HCT116 (cell line): Measurements from ENCODE around the gene MAPRE3. TPM values are rescaled to one million over a fixed set of nuclear protein-coding genes. Genes with fewer than 3 reads are reported as not detected.
"Not testable (repeated sequence)": the region's sequence is repeated elsewhere in the genome, so short reads cannot be mapped to it uniquely, and the experiment has no call there.

ENCODE experiments used
- ATAC-seq: fragments of 200-7000 bp; cut with Tn5 transposase; 2 replicates; pipeline ENCODE4 v1.9.1; 2020; ENCODE audit warnings: mild to moderate bottlenecking, moderate library complexity
- BruUV-seq: library from RNA; stranded (reverse); fragments of 400-500 nt; replicated peaks from 2 replicates; lab custom pipeline; 2021; lab: Mats Ljungman, UMichigan
- CTCF ChIA-PET: fragments of 300-600 bp; sonication (Branson Sonifier 250); formaldehyde crosslinking; loops from one replicate; lab custom pipeline; 2021; ENCODE audit warnings: antibody characterized with exemption; lab: Charles Lee
- POLR2A ChIA-PET: fragments of 300-600, 350-600 bp; sonication (Branson Sonifier 250); formaldehyde crosslinking; loops from one replicate; lab custom pipeline; 2021; ENCODE audit warnings: antibody characterized with exemption; lab: Charles Lee
- RAD21 ChIA-PET, 2 experiments: fragments of 300-600 bp; sonication (Branson Sonifier 250); formaldehyde crosslinking; loops; one replicate each; lab custom pipeline; 2023; ENCODE audit warnings: low total read pairs in 2 of 2; ENCODE audit not compliant: uncharacterized antibody in 2 of 2, unreplicated experiment in 2 of 2, low non-redundant PET in 1 of 2; lab: Charles Lee
- DNase-seq: peaks from one replicate; pipeline ENCODE4 v3.0.0-alpha.2; 2010; ENCODE audit warnings: low read depth, low spot score
- H2AFZ ChIP-seq: fragments of 200-600 bp; shearing (Covaris generic), sonication (generic); 2 replicates; pipeline ENCODE4 v1.6.1; 2017; ENCODE audit warnings: low read depth, mixed run types, mixed read lengths, antibody characterized with exemption, low read length; ENCODE audit not compliant: poor library complexity, severe bottlenecking
- H3K27ac ChIP-seq: 2 replicates; pipeline ENCODE4 v1.5.1; 2012; ENCODE audit warnings: low read depth, low read length
- H3K27me3 ChIP-seq: fragments of 200-600 bp; sonication (generic); 2 replicates; pipeline ENCODE4 v1.6.1; 2016; ENCODE audit warnings: mixed run types, low read length, mixed read lengths; ENCODE audit not compliant: insufficient read depth
- H3K36me3 ChIP-seq, 2 experiments: fragments of 200-500 bp in 1 of 2; fragments of 200-600 bp in 1 of 2; sonication (Bioruptor generic) in 1 of 2; sonication (generic) in 1 of 2; 2 replicates each; pipeline versions ENCODE4 v1.5.1 to v1.6.1; 2014 to 2016; ENCODE audit warnings: low read length in 2 of 2, inconsistent platforms in 1 of 2, mixed read lengths in 1 of 2, mixed run types in 1 of 2; ENCODE audit not compliant: insufficient read depth in 2 of 2, control insufficient read depth in 1 of 2
- H3K4me1 ChIP-seq, 2 experiments: fragments of 200-600 bp in 1 of 2; sonication (generic) in 1 of 2; 2 replicates each; pipeline versions ENCODE4 v1.5.1 to v1.6.1; 2012 to 2017; ENCODE audit warnings: low read length in 2 of 2, inconsistent platforms in 1 of 2, mild to moderate bottlenecking in 1 of 2, mixed read lengths in 1 of 2, mixed run types in 1 of 2, moderate library complexity in 1 of 2; ENCODE audit not compliant: insufficient read depth in 2 of 2, control insufficient read depth in 1 of 2
- H3K4me2 ChIP-seq: fragments of 200-600 bp; sonication (generic); 2 replicates; pipeline ENCODE4 v1.6.1; 2017; ENCODE audit warnings: mixed run types, low read length, mixed read lengths
- H3K4me3 ChIP-seq, 2 experiments: fragments of 200-600 bp in 1 of 2; sonication (generic) in 1 of 2; replicated peaks in 1 of 2; 2 replicates each; pipeline ENCODE4 v1.5.1; 2011 to 2016; ENCODE audit warnings: low read length in 2 of 2, control low read depth in 1 of 2, low read depth in 1 of 2, mild to moderate bottlenecking in 1 of 2, mixed read lengths in 1 of 2, mixed run types in 1 of 2
- H3K79me2 ChIP-seq: fragments of 200-600 bp; sonication (generic); 2 replicates; pipeline ENCODE4 v1.6.1; 2017; ENCODE audit warnings: mild to moderate bottlenecking, mixed run types, low read length, moderate library complexity, mixed read lengths; ENCODE audit not compliant: insufficient read depth
- H3K9ac ChIP-seq: fragments of 200-600 bp; sonication (generic); 2 replicates; pipeline ENCODE4 v1.6.1; 2016; ENCODE audit warnings: low read length, mixed read lengths
- H3K9me2 ChIP-seq: fragments of 200-600 bp; sonication (generic), shearing (Covaris generic); 2 replicates; pipeline ENCODE4 v1.6.1; 2017; ENCODE audit warnings: mixed run types, mild to moderate bottlenecking, moderate library complexity; ENCODE audit not compliant: insufficient read depth
- H3K9me3 ChIP-seq, 2 experiments: fragments of 200-500 bp in 1 of 2; fragments of 200-600 bp in 1 of 2; sonication (Bioruptor generic) in 1 of 2; sonication (generic) in 1 of 2; 2 replicates each; pipeline ENCODE4 v1.6.1; 2014 to 2017; ENCODE audit warnings: low read length in 2 of 2, mixed read lengths in 2 of 2, inconsistent platforms in 1 of 2, low read depth in 1 of 2, mild to moderate bottlenecking in 1 of 2, mixed run types in 1 of 2, moderate library complexity in 1 of 2; ENCODE audit not compliant: control insufficient read depth in 1 of 2, insufficient read depth in 1 of 2
- H4K20me1 ChIP-seq: fragments of 200-600 bp; sonication (generic), shearing (Covaris generic); 2 replicates; pipeline ENCODE4 v1.6.1; 2017; ENCODE audit warnings: mixed run types, mild to moderate bottlenecking, moderate library complexity; ENCODE audit not compliant: insufficient read depth
- CEBPB ChIP-seq: IDR thresholded peaks from 2 replicates; pipeline ENCODE4 v1.6.1; 2012; ENCODE audit warnings: low read depth
- EZH2phosphoT487 ChIP-seq: fragments of 200-600 bp; IDR thresholded peaks from 2 replicates; pipeline ENCODE4 v1.6.1; 2018; ENCODE audit warnings: antibody characterized with exemption, borderline replicate concordance
- FOSL1 ChIP-seq: IDR thresholded peaks from 2 replicates; pipeline ENCODE4 v1.6.1; 2012; ENCODE audit warnings: low read depth
- JUND ChIP-seq: IDR thresholded peaks from 2 replicates; pipeline ENCODE4 v1.6.1; 2012
- ZNF274 ChIP-seq: fragments of 200-500 bp; sonication (Bioruptor generic); IDR thresholded peaks from 2 replicates; pipeline ENCODE4 v1.6.1; 2014; ENCODE audit warnings: mild to moderate bottlenecking, low read depth, low read length, inconsistent platforms
- intact Hi-C: fragments of 100-400 bp; cut with micrococcal nuclease; formaldehyde crosslinking; loops from 2 replicates; pipeline ENCODE4 v1.10.0; 2022
- total RNA-seq: library from RNA; stranded (reverse); gene quantifications from one replicate; pipeline ENCODE4 v1.2.1, GENCODE V29; 2021; ENCODE audit not compliant: unreplicated experiment

MAPRE3 gene
- total RNA-seq, 1 experiment from 2014 or later = 12.1 TPM

- H3K4me2 ChIP-seq = no peak overlapping the region
- intact Hi-C loops = no loop called here
- CTCF ChIA-PET = no interaction called here
Observed at GRCh38 chr2:27074738-27075565, 104.5 kb downstream of the MAPRE3 start.

GRCh38 chr2:27075566-27075871, 105.1 kb downstream of the MAPRE3 start:
- H3K27me3 ChIP-seq, RAD21 ChIA-PET, DNase-seq, H3K79me2 ChIP-seq, H3K9ac ChIP-seq, H3K4me2 ChIP-seq, CTCF ChIA-PET, intact Hi-C loops, H3K4me3 ChIP-seq, H3K9me2 ChIP-seq, H2AFZ ChIP-seq, POLR2A ChIA-PET, H3K9me3 ChIP-seq, H3K36me3 ChIP-seq, ATAC-seq, BruUV-seq, H4K20me1 ChIP-seq, H3K27ac ChIP-seq: not testable (repeated sequence)
- peaks cover under 1 to 12% of the 10 kb centered on the region in 2 experiments; a peak in 3 of 4 replicates for H3K4me1 ChIP-seq

More at GRCh38 chr2:27074738-27075565, 104.5 kb downstream of the MAPRE3 start:
- DNase-seq (no peak), ATAC-seq (no peak)
- Histone ChIP-seq H3K9me3 (no peaks in the 10 kb centered on the region), H3K9ac (no peak overlapping the region), H2AFZ (no peak overlapping the region), H3K4me1 (peaks cover 6 to 17% of the 10 kb centered on the region in 2 experiments), H3K27ac (no peak overlapping the region), H3K36me3 (0 out of 4 replicates have a peak, but pooled peaks cover 0 to 4% of the 10 kb centered on the region in 2 experiments), H3K27me3 (no peaks in the 10 kb centered on the region), H3K9me2 (no peaks in the 10 kb centered on the region), H4K20me1 (no peaks in the 10 kb centered on the region), H3K4me3 (no peak overlapping the region), H3K79me2 (peaks cover 14% of the 10 kb centered on the region)
- ChIA-PET POLR2A (no interaction called here), RAD21 (no interaction called here)
- no peak for TF ChIP-seq ZNF274
- no peak for TF ChIP-seq EZH2phosphoT487
- TF ChIP-seq JUND = no peak
- no peak for TF ChIP-seq CEBPB
- no peak for TF ChIP-seq FOSL1
- BruUV-seq = no TSS peak
